ENCODE measurements around the gene OR1D5.
"Not testable (repeated sequence)": the region's sequence is repeated elsewhere in the genome, so short reads cannot be mapped to it uniquely, and the experiment has no call there.

Gene OR1D5

GRCh38 chr17:3032258-3033247 is 30.9 kb downstream of the OR1D5 start:
- no peak for DNase-seq (ENCODE audit: low read depth in 2 of 3, low spot score in 1 of 3)

- not testable (repeated sequence) for DNase-seq (ENCODE audit: low read depth in 2 of 3, low spot score in 1 of 3)
These were observed 32.4 kb downstream of the OR1D5 start for GRCh38 chr17:3030852-3031470.

GRCh38 chr17:3030096-3030495 is 33.3 kb downstream of the OR1D5 start:
- DNase-seq (ENCODE audit: low read depth in 2 of 3, low spot score in 1 of 3) = no peak

GRCh38 chr17:3029213-3029913 is 34.0 kb downstream of the OR1D5 start:
- no peak for DNase-seq (ENCODE audit: low read depth in 2 of 3, low spot score in 1 of 3)

GRCh38 chr17:3027786-3028532 is 35.4 kb downstream of the OR1D5 start:
- DNase-seq (ENCODE audit: low read depth in 2 of 3, low spot score in 1 of 3) = no peak

- DNase-seq (ENCODE audit: low read depth in 2 of 3, low spot score in 1 of 3) = no peak
These were observed 36.3 kb downstream of the OR1D5 start for GRCh38 chr17:3026856-3027751.

GRCh38 chr17:3026125-3026855 is 37.1 kb downstream of the OR1D5 start:
- DNase-seq (ENCODE audit: low read depth in 2 of 3, low spot score in 1 of 3) = no peak

GRCh38 chr17:3025421-3026124 is 37.8 kb downstream of the OR1D5 start:
- no peak for DNase-seq (ENCODE audit: low read depth in 2 of 3, low spot score in 1 of 3)

- no peak for DNase-seq (ENCODE audit: low read depth in 2 of 3, low spot score in 1 of 3)
These were observed 39.1 kb downstream of the OR1D5 start for GRCh38 chr17:3024346-3024745.

- DNase-seq (ENCODE audit: low read depth in 2 of 3, low spot score in 1 of 3) = no peak
These were observed 41.2 kb downstream of the OR1D5 start for GRCh38 chr17:3022197-3022596.

- no peak for DNase-seq (ENCODE audit: low read depth in 2 of 3, low spot score in 1 of 3)
These were observed 43.0 kb downstream of the OR1D5 start for GRCh38 chr17:3020381-3020780.

- DNase-seq (ENCODE audit: low read depth in 2 of 3, low spot score in 1 of 3) = no peak
These were observed 43.6 kb downstream of the OR1D5 start for GRCh38 chr17:3019761-3020160.

GRCh38 chr17:3017936-3018335 is 45.5 kb downstream of the OR1D5 start:
- DNase-seq (ENCODE audit: low read depth in 2 of 3, low spot score in 1 of 3) = no peak

- DNase-seq (ENCODE audit: low read depth in 2 of 3, low spot score in 1 of 3) = no peak
These were observed 47.5 kb downstream of the OR1D5 start for GRCh38 chr17:3015890-3016289.

- DNase-seq (ENCODE audit: low read depth in 2 of 3, low spot score in 1 of 3) = peak; percentile 25 to 51 (median 34)
These were observed 50.4 kb downstream of the OR1D5 start for GRCh38 chr17:3012926-3013581.
